ENCODE data around the gene SPACDR.
"Not testable (repeated sequence)": the region's sequence is repeated elsewhere in the genome, so short reads cannot be mapped to it uniquely, and the experiment has no call there.

The SPACDR gene

GRCh38 chr7:100457033-100457432 lies 7.0 kb downstream of the SPACDR start:
- Histone ChIP-seq H3K4me1 (ENCODE audit: low read length) (no peaks in the 10 kb centered on the region), H3K9ac (ENCODE audit: low read length) (no peak overlapping the region), H3K4me3 (ENCODE audit: low read length) (no peak overlapping the region), H3K4me2 (ENCODE audit: low read length) (no peak overlapping the region), H3K9me3 (ENCODE audit: insufficient read depth, low read length) (no peaks in the 10 kb centered on the region), H3K36me3 (replicated peaks; ENCODE audit: low read depth, low read length) (no peaks in the 10 kb centered on the region), H3K79me2 (ENCODE audit: low read length) (no peaks in the 10 kb centered on the region), H3K27ac (ENCODE audit: low read length) (no peak overlapping the region), H4K20me1 (ENCODE audit: insufficient read depth, low read length) (no peaks in the 10 kb centered on the region), H3K27me3 (ENCODE audit: low read depth, low read length) (no peaks in the 10 kb centered on the region), H2AFZ (ENCODE audit: low read depth, low read length) (no peak overlapping the region)
- no peak for TF ChIP-seq EZH2phosphoT487 (IDR thresholded peaks at IDR 0.05; ENCODE audit: low read depth)
- TF ChIP-seq, protein P1, sequence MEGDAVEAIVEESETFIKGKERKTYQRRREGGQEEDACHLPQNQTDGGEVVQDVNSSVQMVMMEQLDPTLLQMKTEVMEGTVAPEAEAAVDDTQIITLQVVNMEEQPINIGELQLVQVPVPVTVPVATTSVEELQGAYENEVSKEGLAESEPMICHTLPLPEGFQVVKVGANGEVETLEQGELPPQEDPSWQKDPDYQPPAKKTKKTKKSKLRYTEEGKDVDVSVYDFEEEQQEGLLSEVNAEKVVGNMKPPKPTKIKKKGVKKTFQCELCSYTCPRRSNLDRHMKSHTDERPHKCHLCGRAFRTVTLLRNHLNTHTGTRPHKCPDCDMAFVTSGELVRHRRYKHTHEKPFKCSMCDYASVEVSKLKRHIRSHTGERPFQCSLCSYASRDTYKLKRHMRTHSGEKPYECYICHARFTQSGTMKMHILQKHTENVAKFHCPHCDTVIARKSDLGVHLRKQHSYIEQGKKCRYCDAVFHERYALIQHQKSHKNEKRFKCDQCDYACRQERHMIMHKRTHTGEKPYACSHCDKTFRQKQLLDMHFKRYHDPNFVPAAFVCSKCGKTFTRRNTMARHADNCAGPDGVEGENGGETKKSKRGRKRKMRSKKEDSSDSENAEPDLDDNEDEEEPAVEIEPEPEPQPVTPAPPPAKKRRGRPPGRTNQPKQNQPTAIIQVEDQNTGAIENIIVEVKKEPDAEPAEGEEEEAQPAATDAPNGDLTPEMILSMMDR (IDR thresholded peaks at IDR 0.05; ENCODE audit: low read depth, low read length), result no peak

- no peak overlapping the region for H3K27ac ChIP-seq (ENCODE audit: low read length)
- H3K9me3 ChIP-seq (ENCODE audit: insufficient read depth, low read length), result no peaks in the 10 kb centered on the region
- no peak overlapping the region for H3K9ac ChIP-seq (ENCODE audit: low read length)
- no peaks in the 10 kb centered on the region for H3K36me3 ChIP-seq (replicated peaks; ENCODE audit: low read depth, low read length)
- H3K27me3 ChIP-seq (ENCODE audit: low read depth, low read length), result no peaks in the 10 kb centered on the region
- H3K79me2 ChIP-seq (ENCODE audit: low read length), result no peaks in the 10 kb centered on the region
- no peaks in the 10 kb centered on the region for H3K4me1 ChIP-seq (ENCODE audit: low read length)
- TF ChIP-seq, protein P1 (IDR thresholded peaks at IDR 0.05; ENCODE audit: low read depth, low read length), result 0 out of 2 replicates have a peak, but pooled peaks have one; percentile 18
- no peak for TF ChIP-seq EZH2phosphoT487 (IDR thresholded peaks at IDR 0.05; ENCODE audit: low read depth)
- H3K4me3 ChIP-seq (ENCODE audit: low read length), result no peak overlapping the region
- no peaks in the 10 kb centered on the region for H4K20me1 ChIP-seq (ENCODE audit: insufficient read depth, low read length)
- H2AFZ ChIP-seq (ENCODE audit: low read depth, low read length), result no peak overlapping the region
- no peak overlapping the region for H3K4me2 ChIP-seq (ENCODE audit: low read length)
Measured at GRCh38 chr7:100456562-100456961, 7.5 kb downstream of the SPACDR start.

DNA sequence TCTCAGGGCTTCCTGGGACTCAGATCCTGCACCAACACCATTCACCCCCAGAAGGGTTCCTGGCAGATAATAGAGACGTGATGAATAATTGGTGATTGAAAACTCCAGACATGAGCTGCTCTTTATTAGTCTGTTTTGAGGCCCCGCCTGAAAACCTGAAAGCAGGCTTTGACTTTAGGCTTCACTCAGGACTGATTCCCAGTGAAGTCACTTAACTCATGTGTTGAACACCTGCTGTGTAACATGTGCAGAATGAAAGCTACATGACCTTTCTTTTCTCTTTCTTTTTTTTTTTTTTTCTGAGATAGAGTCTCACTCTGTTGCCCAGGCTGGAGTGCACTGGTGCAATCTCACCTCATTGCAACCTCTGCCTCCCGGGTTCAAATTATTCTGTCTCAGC lies 8.9 kb downstream of the SPACDR start:
- Histone ChIP-seq H3K4me1 (ENCODE audit: low read length) (peaks cover 1% of the 10 kb centered on the region; the same call in 1 of the 2 replicates), H3K9ac (ENCODE audit: low read length) (no peak overlapping the region), H3K4me3 (ENCODE audit: low read length) (no peak overlapping the region), H3K27me3 (ENCODE audit: low read depth, low read length) (no peaks in the 10 kb centered on the region), H3K9me3 (ENCODE audit: insufficient read depth, low read length) (no peaks in the 10 kb centered on the region), H3K79me2 (ENCODE audit: low read length) (no peaks in the 10 kb centered on the region), H3K27ac (ENCODE audit: low read length) (no peak overlapping the region), H2AFZ (ENCODE audit: low read depth, low read length) (no peak overlapping the region), H4K20me1 (ENCODE audit: insufficient read depth, low read length) (no peaks in the 10 kb centered on the region), H3K4me2 (ENCODE audit: low read length) (no peak overlapping the region), H3K36me3 (replicated peaks; ENCODE audit: low read depth, low read length) (no peaks in the 10 kb centered on the region)
- TF ChIP-seq, protein P1 (IDR thresholded peaks at IDR 0.05; ENCODE audit: low read depth, low read length), result no peak

DNA sequence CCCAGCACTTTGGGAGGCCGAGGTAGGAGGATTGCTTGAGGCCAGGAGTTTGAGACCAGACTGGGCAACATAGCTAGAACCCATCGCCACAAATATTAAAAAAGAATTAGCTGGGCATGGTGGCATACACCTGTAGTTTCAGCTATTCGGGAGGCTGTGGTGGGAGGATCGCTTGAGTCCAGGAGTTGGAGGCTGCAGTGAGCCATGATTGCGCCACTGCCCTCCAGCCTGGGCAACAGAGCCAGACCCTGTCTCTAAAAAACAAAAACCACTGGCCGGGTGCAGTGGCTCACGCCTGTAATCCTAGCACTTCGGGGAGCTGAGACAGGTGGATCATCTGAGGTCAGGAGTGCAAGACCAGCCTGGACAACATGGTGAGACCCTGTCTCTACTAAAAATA lies 10.2 kb downstream of the SPACDR start:
- not testable (repeated sequence) for H3K27me3 ChIP-seq (ENCODE audit: low read depth, low read length); H3K27ac ChIP-seq (ENCODE audit: low read length); H3K9ac ChIP-seq (ENCODE audit: low read length); H2AFZ ChIP-seq (ENCODE audit: low read depth, low read length); H3K36me3 ChIP-seq (replicated peaks; ENCODE audit: low read depth, low read length); H3K4me2 ChIP-seq (ENCODE audit: low read length); H3K4me3 ChIP-seq (ENCODE audit: low read length); H3K79me2 ChIP-seq (ENCODE audit: low read length); H3K4me1 ChIP-seq (ENCODE audit: low read length); H3K9me3 ChIP-seq (ENCODE audit: insufficient read depth, low read length); H4K20me1 ChIP-seq (ENCODE audit: insufficient read depth, low read length)

GRCh38 chr7:100452513-100452912 lies 11.5 kb downstream of the SPACDR start:
- no peak overlapping the region for H3K4me3 ChIP-seq (ENCODE audit: low read length)
- H2AFZ ChIP-seq (ENCODE audit: low read depth, low read length), result no peak overlapping the region
- no peak overlapping the region for H3K9ac ChIP-seq (ENCODE audit: low read length)
- peaks cover 4% of the 10 kb centered on the region; the same call in 1 of the 2 replicates for H3K4me1 ChIP-seq (ENCODE audit: low read length)
- no peak overlapping the region for H3K27ac ChIP-seq (ENCODE audit: low read length)
- H3K4me2 ChIP-seq (ENCODE audit: low read length), result no peak overlapping the region
- no peaks in the 10 kb centered on the region for H3K9me3 ChIP-seq (ENCODE audit: insufficient read depth, low read length)
- no peaks in the 10 kb centered on the region for H3K27me3 ChIP-seq (ENCODE audit: low read depth, low read length)
- H4K20me1 ChIP-seq (ENCODE audit: insufficient read depth, low read length), result no peaks in the 10 kb centered on the region
- no peaks in the 10 kb centered on the region for H3K36me3 ChIP-seq (replicated peaks; ENCODE audit: low read depth, low read length)
- H3K79me2 ChIP-seq (ENCODE audit: low read length), result no peaks in the 10 kb centered on the region
- no peak for TF ChIP-seq EZH2phosphoT487 (IDR thresholded peaks at IDR 0.05; ENCODE audit: low read depth)
- TF ChIP-seq, protein P1 (IDR thresholded peaks at IDR 0.05; ENCODE audit: low read depth, low read length), result no peak

Data from OCI-LY3 (cell line).